ENCODE measurements around the gene PRICKLE3.

DNA sequence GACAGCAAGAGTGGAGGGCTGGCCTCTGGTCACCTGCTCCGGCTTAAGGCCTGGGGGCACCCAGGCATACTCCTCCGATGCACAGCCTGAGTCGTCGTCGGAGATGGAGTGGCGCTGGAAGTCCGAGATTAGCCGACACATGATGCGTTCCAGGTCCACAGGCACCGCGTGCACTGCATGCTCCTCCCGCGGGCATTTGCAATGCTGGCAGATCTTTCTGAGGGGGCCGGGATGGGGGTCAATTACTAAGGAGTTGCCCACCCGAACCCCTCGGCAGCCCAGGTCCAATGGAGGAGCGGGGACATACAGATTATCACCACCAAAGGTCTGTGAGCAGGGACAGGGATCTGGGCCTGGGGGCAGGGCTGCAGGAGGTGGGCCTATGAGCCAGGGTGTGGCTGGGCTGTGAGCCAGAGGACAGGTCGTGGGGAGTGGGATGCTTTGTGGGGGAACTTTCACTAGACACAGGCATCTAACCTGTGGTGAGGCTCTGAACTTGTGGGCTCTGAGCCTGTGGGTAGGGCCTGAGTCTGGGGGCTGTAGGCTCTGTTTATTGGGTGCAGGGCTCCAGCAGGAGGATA, 2.4 kb downstream of the PRICKLE3 start:
- TF ChIP-seq CTCF (IDR thresholded peaks at IDR 0.05): no peak
- no peak for TF ChIP-seq POLR2A (IDR thresholded peaks at IDR 0.05)
